Measurements from ENCODE around the gene COPZ1. TPM values are rescaled to one million over a fixed set of nuclear protein-coding genes. Genes with fewer than 3 reads are reported as not detected.
A peak's percentile ranks its signal among the peaks of the same experiment; 100 is the strongest.

COPZ1 gene
- total RNA-seq, 1 donor from 2014 or later: 101 TPM

DNA sequence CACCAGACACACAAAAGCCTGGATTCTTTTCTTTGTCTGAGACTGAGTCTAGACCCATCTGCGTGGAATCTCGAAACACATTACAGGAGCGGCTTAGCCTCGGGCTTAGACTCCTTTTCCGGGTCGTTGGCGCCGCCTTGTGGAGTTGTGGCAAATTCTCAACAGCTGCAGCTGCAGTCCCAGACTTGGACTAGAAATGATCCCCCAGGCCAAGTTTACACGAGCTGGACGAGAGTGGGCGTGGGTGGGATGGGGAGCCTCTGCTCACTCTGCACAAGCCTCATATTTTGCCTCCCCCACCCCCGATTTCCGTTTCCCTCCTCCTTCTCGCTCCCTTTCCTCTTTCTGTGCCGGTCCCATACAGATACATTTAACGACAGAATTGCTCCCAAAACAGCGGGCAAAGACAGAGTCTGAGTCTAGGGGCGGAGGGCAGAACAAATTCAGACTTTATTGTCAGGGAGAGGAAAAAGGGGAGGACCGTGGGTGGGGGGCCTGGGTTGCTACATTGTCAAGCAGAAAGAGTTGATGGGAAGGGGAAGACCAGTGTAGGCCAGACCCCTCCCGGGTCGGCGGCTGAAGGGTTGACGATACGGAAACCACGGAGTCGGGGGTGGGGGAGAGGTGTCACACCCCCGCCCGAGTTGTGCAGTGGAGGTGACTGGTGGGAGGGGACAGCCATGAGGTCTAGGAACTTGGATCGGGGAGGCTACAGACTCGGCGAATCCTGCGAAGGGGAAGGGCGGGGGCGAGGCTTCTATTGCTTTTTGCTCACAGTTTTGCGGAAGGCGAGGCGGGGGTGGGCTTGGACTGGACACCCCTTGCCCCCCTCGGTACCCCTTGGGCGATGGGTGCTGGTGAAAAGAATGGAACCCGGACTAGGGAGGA, 44.0 kb downstream of the COPZ1 start:
- no peak for DNase-seq (ENCODE audit: low spot score)
- no peaks in the 10 kb centered on the region for H3K27me3 Mint-ChIP-seq (ENCODE audit: low read depth)
- H3K4me1 Mint-ChIP-seq (ENCODE audit: low read depth): peaks cover 53% of the 10 kb centered on the region
- no peaks in the 10 kb centered on the region for H3K9me3 Mint-ChIP-seq (ENCODE audit: low read depth)
- peak overlapping the region; percentile 59 for H3K27ac Mint-ChIP-seq (ENCODE audit: unreplicated experiment)
- H3K4me3 Mint-ChIP-seq (ENCODE audit: unreplicated experiment): peak overlapping the region; percentile 54
- H3K36me3 Mint-ChIP-seq (ENCODE audit: low read depth): no peaks in the 10 kb centered on the region
- TF ChIP-seq, protein P1, sequence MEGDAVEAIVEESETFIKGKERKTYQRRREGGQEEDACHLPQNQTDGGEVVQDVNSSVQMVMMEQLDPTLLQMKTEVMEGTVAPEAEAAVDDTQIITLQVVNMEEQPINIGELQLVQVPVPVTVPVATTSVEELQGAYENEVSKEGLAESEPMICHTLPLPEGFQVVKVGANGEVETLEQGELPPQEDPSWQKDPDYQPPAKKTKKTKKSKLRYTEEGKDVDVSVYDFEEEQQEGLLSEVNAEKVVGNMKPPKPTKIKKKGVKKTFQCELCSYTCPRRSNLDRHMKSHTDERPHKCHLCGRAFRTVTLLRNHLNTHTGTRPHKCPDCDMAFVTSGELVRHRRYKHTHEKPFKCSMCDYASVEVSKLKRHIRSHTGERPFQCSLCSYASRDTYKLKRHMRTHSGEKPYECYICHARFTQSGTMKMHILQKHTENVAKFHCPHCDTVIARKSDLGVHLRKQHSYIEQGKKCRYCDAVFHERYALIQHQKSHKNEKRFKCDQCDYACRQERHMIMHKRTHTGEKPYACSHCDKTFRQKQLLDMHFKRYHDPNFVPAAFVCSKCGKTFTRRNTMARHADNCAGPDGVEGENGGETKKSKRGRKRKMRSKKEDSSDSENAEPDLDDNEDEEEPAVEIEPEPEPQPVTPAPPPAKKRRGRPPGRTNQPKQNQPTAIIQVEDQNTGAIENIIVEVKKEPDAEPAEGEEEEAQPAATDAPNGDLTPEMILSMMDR (IDR thresholded peaks at IDR 0.05): peak; percentile 91

DNA sequence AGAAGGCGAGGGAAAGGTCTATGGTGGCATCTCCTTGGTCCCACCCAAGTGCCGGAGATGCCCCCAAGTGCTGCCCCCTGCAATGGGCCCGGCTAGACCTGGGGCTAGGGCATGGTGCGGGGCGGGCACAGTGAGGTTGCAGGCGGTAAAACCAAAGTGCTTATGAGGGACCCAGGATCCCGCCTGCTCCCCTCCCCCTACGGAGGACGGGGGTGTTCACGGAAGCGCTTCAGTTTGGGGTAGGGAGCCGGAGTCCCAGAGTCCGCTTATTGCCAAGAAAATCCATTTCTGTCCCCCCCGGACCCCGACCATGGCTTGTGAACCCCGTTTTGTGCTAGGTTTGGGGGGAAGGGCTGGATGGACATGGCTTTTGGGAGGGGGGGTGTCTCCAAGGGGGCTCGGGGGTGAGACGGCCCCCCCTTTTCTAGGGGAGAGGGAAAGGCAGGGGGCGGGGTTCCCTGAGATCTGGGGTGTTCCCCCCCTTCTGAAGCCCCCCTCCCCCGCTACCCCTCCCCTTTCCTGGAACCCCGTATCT, 44.7 kb downstream of the COPZ1 start:
- Mint-ChIP-seq H3K27ac (ENCODE audit: unreplicated experiment) (no peak overlapping the region), H3K4me1 (ENCODE audit: low read depth) (peaks cover 60% of the 10 kb centered on the region), H3K4me3 (ENCODE audit: unreplicated experiment) (peak overlapping the region; percentile 66), H3K27me3 (ENCODE audit: low read depth) (no peaks in the 10 kb centered on the region), H3K9me3 (ENCODE audit: low read depth) (no peaks in the 10 kb centered on the region), H3K36me3 (ENCODE audit: low read depth) (no peaks in the 10 kb centered on the region)
- TF ChIP-seq, protein P1 (IDR thresholded peaks at IDR 0.05): no peak
- no peak for DNase-seq (ENCODE audit: low spot score)

DNA sequence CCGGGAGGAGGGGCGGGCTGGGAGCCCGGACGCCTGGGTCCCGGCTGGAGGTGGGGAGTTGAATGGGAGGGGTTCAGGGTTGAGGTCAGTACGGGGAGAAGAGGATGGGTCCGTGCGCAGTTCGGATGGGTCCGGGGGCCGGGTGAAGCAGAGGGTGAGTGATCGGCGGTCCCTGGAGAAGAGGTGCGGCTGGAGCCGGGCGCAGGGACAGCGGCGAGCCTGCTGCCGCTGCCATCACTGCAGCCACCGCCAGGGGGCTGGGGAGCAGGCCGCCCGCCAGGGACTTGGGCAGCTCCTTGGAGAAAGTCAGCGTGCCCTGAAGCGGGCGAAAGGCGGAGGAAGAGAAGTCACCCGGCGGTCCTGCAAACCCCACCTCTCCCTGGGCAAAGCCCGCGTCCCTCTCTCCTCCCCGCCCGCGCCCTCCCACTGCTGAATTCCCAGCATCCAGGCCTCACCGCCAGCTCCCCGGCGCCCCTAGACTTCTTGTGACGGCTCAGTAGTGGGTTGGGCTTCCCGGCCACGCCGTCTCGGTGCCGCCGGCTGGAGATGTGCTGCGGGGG, 45.3 kb downstream of the COPZ1 start:
- DNase-seq (ENCODE audit: low spot score): no peak
- no peaks in the 10 kb centered on the region for H3K9me3 Mint-ChIP-seq (ENCODE audit: low read depth)
- peaks cover 66% of the 10 kb centered on the region for H3K4me1 Mint-ChIP-seq (ENCODE audit: low read depth)
- TF ChIP-seq, protein P1 (IDR thresholded peaks at IDR 0.05): peak; percentile 93
- H3K4me3 Mint-ChIP-seq (ENCODE audit: unreplicated experiment): peak overlapping the region; percentile 66
- H3K27me3 Mint-ChIP-seq (ENCODE audit: low read depth): no peaks in the 10 kb centered on the region
- no peaks in the 10 kb centered on the region for H3K36me3 Mint-ChIP-seq (ENCODE audit: low read depth)
- H3K27ac Mint-ChIP-seq (ENCODE audit: unreplicated experiment): peak overlapping the region; percentile 68

DNA sequence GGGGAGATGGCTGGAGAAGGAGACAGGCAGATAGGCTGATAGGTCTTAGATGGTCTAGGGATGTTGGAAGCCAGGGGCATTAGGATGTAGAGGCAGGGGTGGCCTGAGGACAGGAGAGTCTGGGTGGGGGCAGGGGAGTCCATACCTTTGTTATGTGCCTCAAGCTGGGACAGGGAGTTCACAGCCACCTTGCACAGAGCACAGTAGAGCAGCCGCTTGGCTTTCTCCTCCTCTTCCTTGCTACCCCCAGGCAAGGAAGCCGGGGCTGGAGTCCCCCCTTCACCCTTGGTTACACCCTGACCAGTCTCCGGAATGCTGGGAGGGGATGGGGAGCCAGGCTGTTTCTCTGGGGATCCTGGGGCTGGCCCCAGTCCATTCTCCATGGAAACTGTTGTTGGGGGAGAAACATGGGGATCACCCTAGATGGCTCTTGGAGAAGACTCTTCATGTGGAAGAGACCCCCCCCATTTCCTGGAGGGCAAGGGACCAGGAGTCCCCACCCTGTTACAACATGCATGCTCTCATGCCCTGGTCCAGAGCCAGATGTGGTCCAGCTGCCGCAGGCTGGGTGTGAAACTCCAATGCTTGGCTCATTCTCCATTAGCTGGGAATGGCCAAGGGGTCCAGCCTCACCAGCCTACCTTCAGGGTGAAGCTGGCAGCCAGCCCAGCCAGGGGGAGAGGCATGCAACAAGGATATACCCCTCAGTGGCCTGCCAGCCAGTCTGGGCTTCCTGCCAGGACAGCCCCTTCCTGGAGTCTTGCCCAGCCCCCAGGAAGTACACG, 46.6 kb downstream of the COPZ1 start:
- peaks cover 73% of the 10 kb centered on the region for H3K4me1 Mint-ChIP-seq (ENCODE audit: low read depth)
- H3K27ac Mint-ChIP-seq (ENCODE audit: unreplicated experiment): peak overlapping the region; percentile 29
- H3K36me3 Mint-ChIP-seq (ENCODE audit: low read depth): no peaks in the 10 kb centered on the region
- no peak for DNase-seq (ENCODE audit: low spot score)
- H3K9me3 Mint-ChIP-seq (ENCODE audit: low read depth): no peaks in the 10 kb centered on the region
- H3K27me3 Mint-ChIP-seq (ENCODE audit: low read depth): no peaks in the 10 kb centered on the region
- TF ChIP-seq, protein P1 (IDR thresholded peaks at IDR 0.05): no peak
- H3K4me3 Mint-ChIP-seq (ENCODE audit: unreplicated experiment): peak overlapping the region; percentile 19
